22Rv1 (cell line): ENCODE data around the gene FAM111B.

ENCODE experiments used
- CTCF ChIP-seq: fragments of 450-650 bp; IDR thresholded peaks from 2 replicates; pipeline ENCODE4 v1.5.1; 2017; ENCODE audit warnings: mild to moderate bottlenecking
- ZFX ChIP-seq: fragments of 450-650 bp; IDR thresholded peaks from 2 replicates; pipeline ENCODE4 v1.6.1; 2017; ENCODE audit warnings: antibody characterized with exemption, borderline replicate concordance

- TF ChIP-seq CTCF (peak; percentile 85), ZFX (no peak)
Measured at GRCh38 chr11:59135648-59136461, 28.8 kb downstream of the FAM111B start.
